ENCODE results near the gene FOXP1.

GRCh38 chr3:71172951-71173350, 410.6 kb downstream of the FOXP1 start:
- no peak for TF ChIP-seq CTCF (IDR thresholded peaks at IDR 0.05 in 4 of 5, conservative IDR thresholded peaks at IDR 0.05 in 1 of 5)
- TF ChIP-seq POLR2A (IDR thresholded peaks at IDR 0.05) = no peak
